Lower lobe of right lung (tissue), 2 donors: ENCODE measurements around the gene AKT1S1. TPM values are rescaled to one million over a fixed set of nuclear protein-coding genes. Genes with fewer than 3 reads are reported as not detected.

Experiments
- ATAC-seq, 2 donors: fragments of 200-7000 bp; cut with Tn5 transposase; one replicate each; pipeline ENCODE4 v1.9.1; 2020 to 2022; ENCODE audit warnings: mild to moderate bottlenecking in 2 of 2, moderate library complexity in 2 of 2
- DNase-seq: peaks from one replicate; pipeline ENCODE4 v3.0.0-alpha.2; 2020
- H3K27ac ChIP-seq: fragments of 200-600 bp; one replicate; pipeline ENCODE4 v1.8.0; 2022
- H3K27me3 ChIP-seq: fragments of 200-600 bp; one replicate; pipeline ENCODE4 v1.8.0; 2022; ENCODE audit warnings: low read depth
- H3K36me3 ChIP-seq: fragments of 200-600 bp; one replicate; pipeline ENCODE4 v1.8.0; 2022; ENCODE audit warnings: mild to moderate bottlenecking
- H3K4me1 ChIP-seq: fragments of 200-600 bp; one replicate; pipeline ENCODE4 v1.8.0; 2022
- H3K4me3 ChIP-seq: fragments of 200-600 bp; one replicate; pipeline ENCODE4 v1.8.0; 2022; ENCODE audit warnings: mild to moderate bottlenecking
- H3K9me3 ChIP-seq: fragments of 200-600 bp; one replicate; pipeline ENCODE4 v1.8.0; 2022
- CTCF ChIP-seq: fragments of 200-600 bp; IDR thresholded peaks from one replicate; pipeline ENCODE4 v1.8.0; 2022; ENCODE audit warnings: antibody characterized with exemption, mild to moderate bottlenecking
- intact Hi-C: fragments of 100-400 bp; cut with DNase I; formaldehyde crosslinking; loops from one replicate; pipeline ENCODE4 v1.11.0; 2022
- total RNA-seq: library from RNA; stranded (reverse); fragmentation: NEBNext Ultra II Directional; extraction: Animal tissue kit (Norgen Biotek cat#: 25700); gene quantifications from one replicate; pipeline ENCODE4 v1.2.1, GENCODE V29; 2021
- donor health status: DM: no; HTN: yes; CAD: no; lungs with severe emphysema.

AKT1S1 gene
- total RNA-seq, 1 donor from 2014 or later = 29.7 TPM

- Histone ChIP-seq H3K27me3 (no peaks in the 10 kb centered on the region), H3K27ac (no peak overlapping the region), H3K4me1 (no peaks in the 10 kb centered on the region), H3K9me3 (no peaks in the 10 kb centered on the region), H3K4me3 (no peak overlapping the region), H3K36me3 (peaks cover 82% of the 10 kb centered on the region)
- ATAC-seq (no peak), DNase-seq (no peak)
- no peak for TF ChIP-seq CTCF
- intact Hi-C loops = no loop called here
These were observed 39.7 kb downstream of the AKT1S1 start for GRCh38 chr19:49837425-49837824.

DNA sequence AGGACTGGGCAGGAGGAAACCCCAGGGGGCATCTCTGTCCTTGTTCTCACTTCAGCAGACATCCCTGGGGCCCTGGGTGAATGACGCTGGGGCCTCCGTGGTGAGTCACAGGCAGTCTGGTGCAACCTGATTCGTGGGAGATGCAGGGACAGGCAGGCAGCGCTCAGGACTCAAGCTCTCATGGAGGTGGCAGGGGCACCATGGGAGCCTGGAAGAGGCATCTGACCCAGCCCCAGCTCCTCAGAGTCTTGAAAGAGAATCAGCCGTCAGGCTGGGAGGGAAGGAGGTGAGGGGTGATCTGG is 40.2 kb downstream of the AKT1S1 start:
- intact Hi-C loops = no loop called here
- H3K4me3 ChIP-seq = no peak overlapping the region
- DNase-seq (no peak), ATAC-seq (no peak)
- no peaks in the 10 kb centered on the region for H3K27me3 ChIP-seq
- peaks cover 86% of the 10 kb centered on the region for H3K36me3 ChIP-seq
- no peak for TF ChIP-seq CTCF
- H3K9me3 ChIP-seq = no peaks in the 10 kb centered on the region
- H3K27ac ChIP-seq = no peak overlapping the region
- no peaks in the 10 kb centered on the region for H3K4me1 ChIP-seq

DNA sequence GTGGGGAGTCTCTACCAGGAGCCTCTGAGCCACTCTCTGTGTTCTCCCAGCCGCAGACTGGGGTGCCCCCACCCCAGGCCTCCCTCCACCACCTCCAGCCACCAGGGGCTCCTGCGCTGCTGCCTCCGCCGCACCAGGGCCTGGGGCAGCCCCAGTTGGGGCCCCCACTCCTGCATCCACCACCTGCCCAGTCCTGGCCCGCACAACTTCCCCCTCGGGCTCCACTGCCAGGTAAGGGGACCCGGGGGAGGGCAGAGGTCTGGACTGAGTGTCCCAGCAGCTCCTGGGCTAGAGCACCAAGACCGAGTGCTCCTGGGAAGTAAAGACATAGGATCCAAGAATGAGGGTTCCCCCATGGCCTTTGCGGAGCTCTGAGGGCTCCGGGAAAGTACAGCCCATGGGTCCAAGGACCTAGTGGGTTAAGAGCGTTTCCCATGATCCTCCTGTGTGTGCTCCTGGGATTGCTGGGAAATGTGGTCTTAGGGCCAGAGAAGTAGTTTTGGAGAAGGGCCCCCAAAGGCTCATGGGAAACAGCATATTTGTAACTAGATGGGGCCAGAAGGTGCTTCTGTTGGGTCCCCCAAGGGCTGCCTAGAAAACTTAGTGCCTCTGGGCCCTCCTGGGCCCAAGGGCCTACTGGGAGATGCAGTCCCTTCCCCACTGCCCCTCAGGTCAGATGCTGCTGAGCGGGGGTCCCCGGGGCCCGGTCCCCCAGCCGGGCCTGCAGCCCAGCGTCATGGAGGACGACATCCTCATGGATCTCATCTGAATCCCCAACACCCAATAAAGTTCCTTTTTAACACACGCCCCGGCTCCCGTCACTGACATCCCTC is 40.8 kb downstream of the AKT1S1 start:
- no peak for DNase-seq
- ATAC-seq = no peak

DNA sequence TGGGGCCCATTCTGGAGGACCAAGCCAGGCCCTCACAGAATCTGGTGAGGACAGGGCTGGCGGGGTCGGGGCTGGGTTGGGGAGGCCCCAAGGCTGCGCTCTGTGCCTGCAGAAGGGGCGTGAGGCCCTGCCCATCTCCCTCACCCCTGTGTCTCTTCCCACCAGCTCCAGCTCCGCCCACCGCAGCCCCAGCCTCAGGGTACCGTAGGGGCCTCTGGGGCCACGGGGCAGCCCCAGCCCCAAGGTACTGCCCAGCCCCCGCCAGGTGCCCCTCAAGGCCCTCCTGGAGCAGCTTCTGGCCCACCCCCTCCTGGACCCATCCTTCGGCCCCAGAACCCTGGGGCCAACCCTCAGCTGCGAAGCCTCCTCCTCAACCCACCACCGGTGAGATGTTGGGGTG is 41.6 kb downstream of the AKT1S1 start:
- Histone ChIP-seq H3K4me1 (no peaks in the 10 kb centered on the region), H3K36me3 (peaks cover 97% of the 10 kb centered on the region), H3K27me3 (no peaks in the 10 kb centered on the region), H3K4me3 (no peak overlapping the region), H3K27ac (no peak overlapping the region), H3K9me3 (no peaks in the 10 kb centered on the region)
- DNase-seq (no peak), ATAC-seq (peak in 1 of 2 donors; percentile 25)
- intact Hi-C loops = no loop called here
- TF ChIP-seq CTCF = no peak

More for the DNA sequence above, 40.8 kb downstream of the AKT1S1 start:
- Histone ChIP-seq H3K4me3 (no peak overlapping the region), H3K9me3 (no peaks in the 10 kb centered on the region), H3K27me3 (no peaks in the 10 kb centered on the region), H3K4me1 (no peaks in the 10 kb centered on the region), H3K27ac (no peak overlapping the region), H3K36me3 (peaks cover 92% of the 10 kb centered on the region)
- no peak for TF ChIP-seq CTCF
- intact Hi-C loops = no loop called here

- Histone ChIP-seq H3K9me3 (no peaks in the 10 kb centered on the region), H3K27ac (no peak overlapping the region), H3K27me3 (no peaks in the 10 kb centered on the region), H3K4me1 (no peaks in the 10 kb centered on the region), H3K36me3 (peaks cover 100% of the 10 kb centered on the region), H3K4me3 (no peak overlapping the region)
- TF ChIP-seq CTCF = no peak
- DNase-seq (no peak), ATAC-seq (no peak)
- intact Hi-C loops = no loop called here
These were observed 43.6 kb downstream of the AKT1S1 start for GRCh38 chr19:49833599-49833998.
